IPS DF 6.9 (cell line): ENCODE data around the gene ASB7.

Experiments
- DNase-seq: peaks from one replicate; pipeline ENCODE4 v3.0.0-alpha.2; 2013; ENCODE audit warnings: low read depth, low spot score
- H3K27ac ChIP-seq: one replicate; pipeline ENCODE4 v1.5.1; 2013; ENCODE audit warnings: low read length, control low read depth
- H3K27me3 ChIP-seq: 2 replicates; pipeline ENCODE4 v1.6.1; 2013; ENCODE audit warnings: mild to moderate bottlenecking, low read length; ENCODE audit not compliant: control insufficient read depth, insufficient read depth
- H3K36me3 ChIP-seq: 2 replicates; pipeline ENCODE4 v1.6.1; 2013; ENCODE audit warnings: low read length; ENCODE audit not compliant: control insufficient read depth, insufficient read depth
- H3K4me1 ChIP-seq: 2 replicates; pipeline ENCODE4 v1.6.1; 2013; ENCODE audit warnings: low read length; ENCODE audit not compliant: control insufficient read depth, insufficient read depth
- H3K4me3 ChIP-seq: 2 replicates; pipeline ENCODE4 v1.5.1; 2013; ENCODE audit warnings: mild to moderate bottlenecking, low read length
- H3K9me3 ChIP-seq: 2 replicates; pipeline ENCODE4 v1.6.1; 2013; ENCODE audit warnings: low read length, inconsistent platforms; ENCODE audit not compliant: control insufficient read depth, insufficient read depth
- WGBS: extraction: QIAGEN DNeasy Blood & Tissue Kit; methylation state at CpG from one replicate; pipeline ENCODE4 v1.1.7; 2013; ENCODE audit warnings: mixed read lengths, missing lambda C conversion rate; ENCODE audit not compliant: insufficient read length, insufficient coverage; 5-methylcytosine and 5-hydroxymethylcytosine counted together

The ASB7 gene

GRCh38 chr15:100623301-100623700 lies 20.9 kb downstream of the ASB7 start:
- Histone ChIP-seq H3K9me3 (no peaks in the 10 kb centered on the region), H3K4me1 (no peaks in the 10 kb centered on the region), H3K36me3 (no peaks in the 10 kb centered on the region), H3K27ac (no peak overlapping the region), H3K27me3 (no peaks in the 10 kb centered on the region), H3K4me3 (no peak overlapping the region)
- WGBS = no CpG with 5 or more reads among the region's 5 CpGs
- DNase-seq = no peak

- WGBS = no CpG with 5 or more reads among the region's 6 CpGs
Measured at GRCh38 chr15:100627789-100628395, 25.5 kb downstream of the ASB7 start.

GRCh38 chr15:100628746-100629145 lies 26.4 kb downstream of the ASB7 start:
- no peaks in the 10 kb centered on the region for H3K36me3 ChIP-seq
- H3K27me3 ChIP-seq = no peaks in the 10 kb centered on the region
- WGBS = no CpG with 5 or more reads among the region's 3 CpGs
- no peak for DNase-seq
- no peak overlapping the region for H3K4me3 ChIP-seq
- H3K27ac ChIP-seq = no peak overlapping the region
- H3K4me1 ChIP-seq = no peaks in the 10 kb centered on the region
- H3K9me3 ChIP-seq = no peaks in the 10 kb centered on the region

More at GRCh38 chr15:100627789-100628395, 25.5 kb downstream of the ASB7 start:
- Histone ChIP-seq H3K27me3 (no peaks in the 10 kb centered on the region), H3K27ac (no peak overlapping the region), H3K36me3 (no peaks in the 10 kb centered on the region), H3K4me3 (no peak overlapping the region), H3K4me1 (no peaks in the 10 kb centered on the region), H3K9me3 (no peaks in the 10 kb centered on the region)
- DNase-seq = peak; percentile 47

GRCh38 chr15:100631831-100632230 lies 29.4 kb downstream of the ASB7 start:
- no peak for DNase-seq
- Histone ChIP-seq H3K4me1 (0 out of 2 replicates have a peak, but pooled peaks cover 2% of the 10 kb centered on the region), H3K4me3 (no peak overlapping the region), H3K27me3 (no peaks in the 10 kb centered on the region), H3K36me3 (no peaks in the 10 kb centered on the region), H3K27ac (no peak overlapping the region), H3K9me3 (no peaks in the 10 kb centered on the region)
- WGBS = no CpG with 5 or more reads among the region's 10 CpGs

- no peak overlapping the region for H3K27ac ChIP-seq
- no peak overlapping the region for H3K4me3 ChIP-seq
- DNase-seq = no peak
- no peaks in the 10 kb centered on the region for H3K36me3 ChIP-seq
- WGBS = no CpG with 5 or more reads among the region's 1 CpG
- H3K4me1 ChIP-seq = 0 out of 2 replicates have a peak, but pooled peaks cover 2% of the 10 kb centered on the region
- H3K27me3 ChIP-seq = no peaks in the 10 kb centered on the region
- H3K9me3 ChIP-seq = no peaks in the 10 kb centered on the region
Measured at GRCh38 chr15:100633763-100634075, 31.3 kb downstream of the ASB7 start.

- H3K27ac ChIP-seq = no peak overlapping the region
- H3K9me3 ChIP-seq = no peaks in the 10 kb centered on the region
- peaks cover 2% of the 10 kb centered on the region; the same call in 1 of the 2 replicates for H3K4me1 ChIP-seq
- no peak overlapping the region for H3K4me3 ChIP-seq
- no CpG with 5 or more reads among the region's 11 CpGs for WGBS
- peak; percentile 27 for DNase-seq
- H3K36me3 ChIP-seq = no peaks in the 10 kb centered on the region
- no peaks in the 10 kb centered on the region for H3K27me3 ChIP-seq
Measured at GRCh38 chr15:100635406-100636071, 33.1 kb downstream of the ASB7 start.

GRCh38 chr15:100638177-100638730 lies 35.9 kb downstream of the ASB7 start:
- H3K9me3 ChIP-seq = no peaks in the 10 kb centered on the region
- WGBS = no CpG with 5 or more reads among the region's 11 CpGs
- H3K36me3 ChIP-seq = no peaks in the 10 kb centered on the region
- H3K4me1 ChIP-seq = peaks cover 2% of the 10 kb centered on the region; the same call in 1 of the 2 replicates
- H3K27me3 ChIP-seq = no peaks in the 10 kb centered on the region
- DNase-seq = no peak
- H3K27ac ChIP-seq = no peak overlapping the region
- H3K4me3 ChIP-seq = no peak overlapping the region

- Histone ChIP-seq H3K27me3 (no peaks in the 10 kb centered on the region), H3K4me1 (no peaks in the 10 kb centered on the region; the same call in 1 of the 2 replicates), H3K4me3 (no peak overlapping the region), H3K9me3 (no peaks in the 10 kb centered on the region), H3K36me3 (no peaks in the 10 kb centered on the region), H3K27ac (no peak overlapping the region)
- DNase-seq = no peak
- WGBS = no CpG with 5 or more reads among the region's 9 CpGs
Measured at GRCh38 chr15:100642213-100642949, 40.0 kb downstream of the ASB7 start.

- Histone ChIP-seq H3K36me3 (no peaks in the 10 kb centered on the region), H3K4me3 (no peak overlapping the region), H3K9me3 (no peaks in the 10 kb centered on the region), H3K27ac (no peak overlapping the region), H3K27me3 (no peaks in the 10 kb centered on the region), H3K4me1 (no peaks in the 10 kb centered on the region; the same call in 1 of the 2 replicates)
- no peak for DNase-seq
- no CpG with 5 or more reads among the region's 4 CpGs for WGBS
Measured at GRCh38 chr15:100642950-100643338, 40.6 kb downstream of the ASB7 start.

GRCh38 chr15:100645671-100646070 lies 43.3 kb downstream of the ASB7 start:
- no peak overlapping the region for H3K27ac ChIP-seq
- H3K4me3 ChIP-seq = no peak overlapping the region
- H3K9me3 ChIP-seq = no peaks in the 10 kb centered on the region
- no peaks in the 10 kb centered on the region for H3K27me3 ChIP-seq
- no CpG with 5 or more reads among the region's 5 CpGs for WGBS
- H3K36me3 ChIP-seq = no peaks in the 10 kb centered on the region
- DNase-seq = no peak
- no peaks in the 10 kb centered on the region for H3K4me1 ChIP-seq
